SK-N-SH treated with all-trans-retinoic acid at 6 μM for 48 hours (cell line): ENCODE results near the gene FXYD6.

Source experiments
- ATAC-seq: fragments of 200-7000 bp; cut with Tn5 transposase; 3 replicates; pipeline ENCODE4 v1.9.1; 2020; ENCODE audit warnings: mild to moderate bottlenecking, moderate library complexity
- ARNTL ChIP-seq: fragments of 450-650 bp; formaldehyde crosslinking; IDR thresholded peaks from 2 replicates; pipeline ENCODE4 v1.5.0; 2020; ENCODE audit warnings: low read depth, mild to moderate bottlenecking, moderate library complexity, borderline replicate concordance
- BACH2 ChIP-seq: fragments of 250-450 bp; sonication (Bioruptor Pico); IDR thresholded peaks from 2 replicates; pipeline ENCODE4 v1.9.0; 2021; ENCODE audit warnings: mild to moderate bottlenecking, borderline replicate concordance
- CREB5 ChIP-seq: fragments of 250-450 bp; sonication (Bioruptor Pico); IDR thresholded peaks from 2 replicates; pipeline ENCODE4 v1.5.1; 2020; ENCODE audit warnings: low read depth, mild to moderate bottlenecking, moderate library complexity
- CSDC2 ChIP-seq: fragments of 250-450 bp; sonication (Bioruptor Pico); IDR thresholded peaks from 2 replicates; pipeline ENCODE4 v1.5.0; 2020; ENCODE audit warnings: mild to moderate bottlenecking, moderate library complexity
- CSRNP3 ChIP-seq: fragments of 250-450 bp; sonication (Bioruptor Pico); IDR thresholded peaks from 2 replicates; pipeline ENCODE4 v1.5.1; 2021; ENCODE audit warnings: mild to moderate bottlenecking, moderate library complexity
- ESRRG ChIP-seq: fragments of 250-450 bp; sonication (Bioruptor Pico); IDR thresholded peaks from 2 replicates; pipeline ENCODE4 v1.6.1; 2021; ENCODE audit warnings: mild to moderate bottlenecking
- GLIS3 ChIP-seq: fragments of 250-450 bp; sonication (Bioruptor Pico); IDR thresholded peaks from 2 replicates; pipeline ENCODE4 v1.5.0; 2020; ENCODE audit warnings: mild to moderate bottlenecking, moderate library complexity
- ISL1 ChIP-seq: fragments of 250-450 bp; sonication (Bioruptor Pico); IDR thresholded peaks from 2 replicates; pipeline ENCODE4 v2.1.2; 2022; ENCODE audit warnings: mild to moderate bottlenecking, moderate library complexity
- OSR1 ChIP-seq: fragments of 250-450 bp; sonication (Bioruptor Pico); IDR thresholded peaks from 2 replicates; pipeline ENCODE4 v1.8.0; 2022; ENCODE audit warnings: moderate library complexity, mild to moderate bottlenecking, inconsistent platforms
- PATZ1 ChIP-seq: fragments of 250-450 bp; sonication (Bioruptor Pico); IDR thresholded peaks from 2 replicates; pipeline ENCODE4 v1.8.0; 2020; ENCODE audit warnings: mild to moderate bottlenecking, moderate library complexity, borderline replicate concordance
- POU6F1 ChIP-seq: fragments of 250-450 bp; sonication (Bioruptor Pico); IDR thresholded peaks from 2 replicates; pipeline ENCODE4 v1.8.0; 2021; ENCODE audit warnings: low read depth, mild to moderate bottlenecking, moderate library complexity, borderline replicate concordance
- RARB ChIP-seq: fragments of 250-450 bp; sonication (Bioruptor Pico); IDR thresholded peaks from 2 replicates; pipeline ENCODE4 v1.8.0; 2021; ENCODE audit warnings: mild to moderate bottlenecking, moderate library complexity
- SNAI2 ChIP-seq: fragments of 250-450 bp; sonication (Bioruptor Pico); IDR thresholded peaks from 2 replicates; pipeline ENCODE4 v1.5.0; 2020; ENCODE audit warnings: mild to moderate bottlenecking, moderate library complexity
- TSHZ2 ChIP-seq: fragments of 250-450 bp; sonication (Bioruptor Pico); IDR thresholded peaks from 2 replicates; pipeline ENCODE4 v1.5.0; 2020; ENCODE audit warnings: mild to moderate bottlenecking, moderate library complexity
- ZC3H10 ChIP-seq: fragments of 250-450 bp; sonication (Bioruptor Pico); IDR thresholded peaks from 2 replicates; pipeline ENCODE4 v1.5.1; 2021; ENCODE audit warnings: mild to moderate bottlenecking, moderate library complexity
- ZFP3 ChIP-seq: fragments of 250-450 bp; sonication (Bioruptor Pico); IDR thresholded peaks from 2 replicates; pipeline ENCODE4 v1.5.0; 2020; ENCODE audit warnings: mild to moderate bottlenecking, moderate library complexity
- ZFP30 ChIP-seq: fragments of 450-650 bp; formaldehyde crosslinking; IDR thresholded peaks from 2 replicates; pipeline ENCODE4 v1.5.0; 2022; ENCODE audit warnings: mild to moderate bottlenecking, moderate library complexity
- ZNF565 ChIP-seq: fragments of 450-650 bp; formaldehyde crosslinking; conservative IDR thresholded peaks from 2 replicates; pipeline ENCODE4 v1.5.0; 2020; ENCODE audit warnings: low read depth, mild to moderate bottlenecking, moderate library complexity
- ZNF70 ChIP-seq: fragments of 450-650 bp; formaldehyde crosslinking; IDR thresholded peaks from 2 replicates; pipeline ENCODE4 v1.5.0; 2020; ENCODE audit warnings: mild to moderate bottlenecking, moderate library complexity

Gene FXYD6

GRCh38 chr11:117913736-117914397 lies 37.4 kb upstream of the FXYD6 start (continued):
- TF ChIP-seq ESRRG (CRISPR knock-in tag), result no peak
- TF ChIP-seq ZNF565 (CRISPR knock-in tag), result no peak
- no peak for TF ChIP-seq ARNTL (CRISPR knock-in tag)
- TF ChIP-seq ZFP30, result no peak
- TF ChIP-seq CREB5, result no peak

- TF ChIP-seq CSRNP3 (CRISPR knock-in tag) (no peak), OSR1 (CRISPR knock-in tag) (no peak), ZC3H10 (CRISPR knock-in tag) (no peak), ZFP30 (no peak)
- ATAC-seq, result no peak
These were observed 36.0 kb upstream of the FXYD6 start for GRCh38 chr11:117912497-117912896.

GRCh38 chr11:117911694-117912093 lies 35.2 kb upstream of the FXYD6 start:
- ATAC-seq, result no peak
- no peak for TF ChIP-seq PATZ1
- no peak for TF ChIP-seq BACH2 (CRISPR knock-in tag)
- TF ChIP-seq ZNF70 (CRISPR knock-in tag), result no peak
- no peak for TF ChIP-seq CSDC2 (CRISPR knock-in tag)
- no peak for TF ChIP-seq RARB
- no peak for TF ChIP-seq SNAI2 (CRISPR knock-in tag)
- no peak for TF ChIP-seq CREB5
- no peak for TF ChIP-seq GLIS3 (CRISPR knock-in tag)
- TF ChIP-seq ZFP3, result no peak
- TF ChIP-seq TSHZ2 (CRISPR knock-in tag), result no peak
- no peak for TF ChIP-seq ISL1 (CRISPR knock-in tag)
- no peak for TF ChIP-seq ESRRG (CRISPR knock-in tag)
- no peak for TF ChIP-seq OSR1 (CRISPR knock-in tag)
- TF ChIP-seq, all 23 proteins: peak for 0

- ATAC-seq, result no peak
- TF ChIP-seq CSRNP3 (CRISPR knock-in tag) (no peak), GLIS3 (CRISPR knock-in tag) (no peak), POU6F1 (CRISPR knock-in tag) (no peak), SNAI2 (CRISPR knock-in tag) (no peak), ZFP30 (no peak), TSHZ2 (CRISPR knock-in tag) (no peak)
These were observed 34.6 kb upstream of the FXYD6 start for GRCh38 chr11:117910941-117911655.
